Measurements from ENCODE around the gene GRIK3. TPM values are rescaled to one million over a fixed set of nuclear protein-coding genes. Genes with fewer than 3 reads are reported as not detected.

Gene GRIK3
- polyA plus RNA-seq, 1 donor (not counting 4 experiments of a cell fraction or from before 2014, with no cell fraction given), result not detected

DNA sequence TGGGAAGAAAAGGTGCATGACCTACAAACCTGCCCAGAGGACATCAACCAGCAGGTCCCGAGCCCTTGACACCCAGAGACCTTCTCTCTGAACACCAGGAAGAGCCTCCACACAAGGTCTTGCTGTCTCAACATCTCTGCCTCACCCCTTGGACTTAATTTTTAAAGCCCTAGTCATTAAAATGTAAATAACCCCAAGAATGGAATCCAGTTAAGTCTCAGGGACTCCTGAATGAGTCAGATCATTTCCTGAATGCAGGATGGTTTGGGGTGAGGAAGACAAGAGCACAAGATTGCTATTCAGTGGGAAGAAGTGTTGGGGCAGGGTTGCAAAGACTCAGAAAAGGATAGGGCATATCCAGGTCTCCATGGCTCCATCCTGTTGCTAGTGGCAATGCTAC is 17.8 kb upstream of the GRIK3 start:
- no peak overlapping the region for H3K4me2 ChIP-seq (ENCODE audit: control insufficient read depth, extremely low read depth, insufficient read depth, low read depth, low read length)

DNA sequence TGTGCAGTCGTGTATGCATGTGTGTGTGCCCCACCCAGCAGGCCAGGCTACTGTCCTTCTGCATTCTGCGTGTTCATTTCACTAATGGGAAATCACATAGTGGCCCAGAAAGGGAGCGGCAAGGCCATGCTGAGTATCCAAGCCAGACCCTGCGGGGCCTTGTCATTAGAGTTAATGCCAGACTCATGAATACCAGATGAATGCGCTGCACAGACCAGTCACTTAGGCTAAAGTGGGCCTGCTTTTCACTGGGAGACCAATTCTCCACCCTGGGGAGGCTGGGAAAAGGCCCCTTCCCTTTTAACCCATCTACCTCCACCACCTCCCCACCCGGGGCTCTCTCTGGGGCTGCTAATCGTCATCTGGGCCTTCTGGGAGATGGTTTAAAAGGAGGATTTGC is 17.0 kb upstream of the GRIK3 start:
- H3K27ac ChIP-seq (ENCODE audit: control insufficient read depth, insufficient read depth, low read length), result no peak overlapping the region
- H3K4me1 ChIP-seq (ENCODE audit: control insufficient read depth, extremely low read depth, insufficient read depth, low read length), result no peaks in the 10 kb centered on the region
- H3K9me1 ChIP-seq (ENCODE audit: control insufficient read depth, extremely low read depth, insufficient read depth, low read length), result no peaks in the 10 kb centered on the region
- no peak overlapping the region for H2AFZ ChIP-seq (ENCODE audit: control insufficient read depth, low read length)
- FAIRE-seq (no peak), DNase-seq (ENCODE audit: low read depth, low spot score) (no peak)
- no peaks in the 10 kb centered on the region for H3K9me3 ChIP-seq (ENCODE audit: control insufficient read depth, low read depth, low read length)
- H3K4me2 ChIP-seq (ENCODE audit: control insufficient read depth, extremely low read depth, insufficient read depth, low read depth, low read length), result no peak overlapping the region
- H3K36me3 ChIP-seq (ENCODE audit: control insufficient read depth in 2 of 2, extremely low read depth in 1 of 2, insufficient read depth in 2 of 2, low read length in 2 of 2), result no peaks in the 10 kb centered on the region
- H3K79me2 ChIP-seq (ENCODE audit: control insufficient read depth, insufficient read depth, low read length), result no peaks in the 10 kb centered on the region
- dilution Hi-C loops (cut with MboI; ENCODE audit: extremely low pct_ligation_motif_present, low sequenced_read_pairs), result no loop called here
- H4K20me1 ChIP-seq (ENCODE audit: control insufficient read depth, extremely low read depth, insufficient read depth, low read length), result no peaks in the 10 kb centered on the region
- H3K9ac ChIP-seq (ENCODE audit: control insufficient read depth, extremely low read depth, insufficient read depth, low read length), result no peak overlapping the region
- no peaks in the 10 kb centered on the region for H3K27me3 ChIP-seq (ENCODE audit: control insufficient read depth, extremely low read depth, insufficient read depth, low read length)
- no peak for TF ChIP-seq EZH2 (IDR thresholded peaks at IDR 0.05; ENCODE audit: low read length)
- TF ChIP-seq, protein P1, sequence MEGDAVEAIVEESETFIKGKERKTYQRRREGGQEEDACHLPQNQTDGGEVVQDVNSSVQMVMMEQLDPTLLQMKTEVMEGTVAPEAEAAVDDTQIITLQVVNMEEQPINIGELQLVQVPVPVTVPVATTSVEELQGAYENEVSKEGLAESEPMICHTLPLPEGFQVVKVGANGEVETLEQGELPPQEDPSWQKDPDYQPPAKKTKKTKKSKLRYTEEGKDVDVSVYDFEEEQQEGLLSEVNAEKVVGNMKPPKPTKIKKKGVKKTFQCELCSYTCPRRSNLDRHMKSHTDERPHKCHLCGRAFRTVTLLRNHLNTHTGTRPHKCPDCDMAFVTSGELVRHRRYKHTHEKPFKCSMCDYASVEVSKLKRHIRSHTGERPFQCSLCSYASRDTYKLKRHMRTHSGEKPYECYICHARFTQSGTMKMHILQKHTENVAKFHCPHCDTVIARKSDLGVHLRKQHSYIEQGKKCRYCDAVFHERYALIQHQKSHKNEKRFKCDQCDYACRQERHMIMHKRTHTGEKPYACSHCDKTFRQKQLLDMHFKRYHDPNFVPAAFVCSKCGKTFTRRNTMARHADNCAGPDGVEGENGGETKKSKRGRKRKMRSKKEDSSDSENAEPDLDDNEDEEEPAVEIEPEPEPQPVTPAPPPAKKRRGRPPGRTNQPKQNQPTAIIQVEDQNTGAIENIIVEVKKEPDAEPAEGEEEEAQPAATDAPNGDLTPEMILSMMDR (optimal IDR thresholded peaks at IDR 0.05 in 1 of 3, IDR thresholded peaks at IDR 0.05 in 1 of 3, conservative IDR thresholded peaks at IDR 0.05 in 1 of 3; ENCODE audit: extremely low read depth in 1 of 3, insufficient read depth in 2 of 3, low read length in 3 of 3), result no peak
- H3K4me3 ChIP-seq (ENCODE audit: control insufficient read depth in 2 of 3, extremely low read depth in 1 of 3, insufficient read depth in 2 of 3, low read depth in 1 of 3, low read length in 3 of 3), result no peak overlapping the region

More for the DNA sequence above, 17.8 kb upstream of the GRIK3 start:
- DNase-seq (ENCODE audit: low read depth, low spot score), result no peak
- no peak for FAIRE-seq
- TF ChIP-seq, protein P1 (optimal IDR thresholded peaks at IDR 0.05 in 1 of 3, IDR thresholded peaks at IDR 0.05 in 1 of 3, conservative IDR thresholded peaks at IDR 0.05 in 1 of 3; ENCODE audit: extremely low read depth in 1 of 3, insufficient read depth in 2 of 3, low read length in 3 of 3), result no peak
- TF ChIP-seq EZH2 (IDR thresholded peaks at IDR 0.05; ENCODE audit: low read length), result no peak
- H3K27me3 ChIP-seq (ENCODE audit: control insufficient read depth, extremely low read depth, insufficient read depth, low read length), result no peaks in the 10 kb centered on the region
- no peak overlapping the region for H3K27ac ChIP-seq (ENCODE audit: control insufficient read depth, insufficient read depth, low read length)
- no peak overlapping the region for H3K9ac ChIP-seq (ENCODE audit: control insufficient read depth, extremely low read depth, insufficient read depth, low read length)
- no peaks in the 10 kb centered on the region for H3K79me2 ChIP-seq (ENCODE audit: control insufficient read depth, insufficient read depth, low read length)
- no peaks in the 10 kb centered on the region for H3K9me3 ChIP-seq (ENCODE audit: control insufficient read depth, low read depth, low read length)
- H3K4me3 ChIP-seq (ENCODE audit: control insufficient read depth in 2 of 3, extremely low read depth in 1 of 3, insufficient read depth in 2 of 3, low read depth in 1 of 3, low read length in 3 of 3), result no peak overlapping the region
- H3K36me3 ChIP-seq (ENCODE audit: control insufficient read depth in 2 of 2, extremely low read depth in 1 of 2, insufficient read depth in 2 of 2, low read length in 2 of 2), result no peaks in the 10 kb centered on the region
- dilution Hi-C loops (cut with MboI; ENCODE audit: extremely low pct_ligation_motif_present, low sequenced_read_pairs), result no loop called here
- H3K9me1 ChIP-seq (ENCODE audit: control insufficient read depth, extremely low read depth, insufficient read depth, low read length), result no peaks in the 10 kb centered on the region
- H3K4me1 ChIP-seq (ENCODE audit: control insufficient read depth, extremely low read depth, insufficient read depth, low read length), result no peaks in the 10 kb centered on the region
- H4K20me1 ChIP-seq (ENCODE audit: control insufficient read depth, extremely low read depth, insufficient read depth, low read length), result no peaks in the 10 kb centered on the region
- H2AFZ ChIP-seq (ENCODE audit: control insufficient read depth, low read length), result no peak overlapping the region
